Panc1 (cell line): ENCODE data around the gene RASD2. TPM values are rescaled to one million over a fixed set of nuclear protein-coding genes. Genes with fewer than 3 reads are reported as not detected.

Experiments
- ATAC-seq: fragments of 200-7000 bp; cut with Tn5 transposase; 2 replicates; pipeline ENCODE4 v1.9.1; 2020; ENCODE audit warnings: mild to moderate bottlenecking, moderate library complexity
- BruUV-seq: library from RNA; stranded (reverse); fragments of 400-500 nt; replicated peaks from 2 replicates; lab custom pipeline; 2021; lab: Mats Ljungman, UMichigan
- CTCF ChIA-PET: fragments of 300-600 bp; sonication (Branson Sonifier 250); formaldehyde crosslinking; loops from one replicate; lab custom pipeline; 2022; ENCODE audit warnings: antibody characterized with exemption; lab: Charles Lee
- POLR2A ChIA-PET: fragments of 300-600 bp; sonication (Branson Sonifier 250); formaldehyde crosslinking; loops from one replicate; lab custom pipeline; 2022; ENCODE audit warnings: antibody characterized with exemption; lab: Charles Lee
- DNase-seq: peaks from one replicate; pipeline ENCODE4 v3.0.0-alpha.2; 2010; ENCODE audit warnings: low read depth, low spot score
- H3K27ac ChIP-seq: 2 replicates; pipeline ENCODE4 v1.5.1; 2011; ENCODE audit warnings: mild to moderate bottlenecking, low read length, inconsistent platforms
- H3K27me3 ChIP-seq: fragments of 200-500 bp; sonication (Bioruptor generic); 2 replicates; pipeline ENCODE4 v1.6.0; 2014; ENCODE audit warnings: low read length, inconsistent platforms; ENCODE audit not compliant: control insufficient read depth, insufficient read depth
- H3K36me3 ChIP-seq: fragments of 200-500 bp; sonication (Bioruptor generic); 2 replicates; pipeline ENCODE4 v1.5.1; 2014; ENCODE audit warnings: inconsistent platforms, mild to moderate bottlenecking, low read length, moderate library complexity; ENCODE audit not compliant: control insufficient read depth, insufficient read depth
- H3K4me1 ChIP-seq: 2 replicates; pipeline ENCODE4 v1.5.1; 2011; ENCODE audit warnings: inconsistent platforms, mild to moderate bottlenecking, low read length, moderate library complexity; ENCODE audit not compliant: control insufficient read depth, insufficient read depth
- H3K4me3 ChIP-seq, 2 experiments: 2 replicates each; pipeline ENCODE4 v1.5.1; 2011 to 2012; ENCODE audit warnings: low read depth in 2 of 2, low read length in 2 of 2, mild to moderate bottlenecking in 2 of 2, inconsistent platforms in 1 of 2, moderate library complexity in 1 of 2
- H3K9me3 ChIP-seq: fragments of 200-500 bp; sonication (Bioruptor generic); 2 replicates; pipeline ENCODE4 v1.5.1; 2014; ENCODE audit warnings: low read depth, mild to moderate bottlenecking, inconsistent platforms, low read length, moderate library complexity; ENCODE audit not compliant: control insufficient read depth, insufficient read depth
- POLR2AphosphoS5 ChIP-seq: IDR thresholded peaks from 2 replicates; pipeline ENCODE4 v1.6.1; 2012; ENCODE audit warnings: mild to moderate bottlenecking, low read depth, low read length, moderate library complexity
- SIN3A ChIP-seq: IDR thresholded peaks from 2 replicates; pipeline ENCODE4 v1.6.1; 2012; ENCODE audit warnings: low read depth, mild to moderate bottlenecking, low read length, moderate library complexity, borderline replicate concordance; ENCODE audit not compliant: insufficient read depth
- TCF7L2 ChIP-seq: IDR thresholded peaks from 2 replicates; pipeline ENCODE4 v1.6.1; 2011; ENCODE audit warnings: mild to moderate bottlenecking, low read depth, low read length, inconsistent platforms
- in situ Hi-C: cut with HindIII; loops from 2 replicates; pipeline ENCODE4 v1.10.0; 2016; ENCODE audit warnings: low sequenced_read_pairs, low pct_unique_long_range_greater_than_20kb
- intact Hi-C: fragments of 100-400 bp; cut with micrococcal nuclease; formaldehyde crosslinking; loops from one replicate; pipeline ENCODE4 v1.10.0; 2022; ENCODE audit not compliant: unreplicated experiment
- total RNA-seq: library from RNA; stranded (reverse); gene quantifications from one replicate; pipeline ENCODE4 v1.2.1, GENCODE V29; 2021; ENCODE audit not compliant: unreplicated experiment
- TF ChIP-seq, protein P1 (sequence below), 2 experiments: IDR thresholded peaks; 2 replicates each; pipeline ENCODE4 v1.6.1; 2011 to 2012; ENCODE audit warnings: low read depth in 2 of 2, control low read depth in 1 of 2, low read length in 1 of 2, mild to moderate bottlenecking in 1 of 2, moderate library complexity in 1 of 2; ENCODE audit not compliant: insufficient read depth in 1 of 2
- TF ChIP-seq, protein P2 (sequence below): fragments of 450-650 bp; IDR thresholded peaks from 2 replicates; pipeline ENCODE4 v1.5.1; 2017; ENCODE audit warnings: mild to moderate bottlenecking

Gene RASD2
- total RNA-seq, 1 experiment from 2014 or later: 26.7 TPM

DNA sequence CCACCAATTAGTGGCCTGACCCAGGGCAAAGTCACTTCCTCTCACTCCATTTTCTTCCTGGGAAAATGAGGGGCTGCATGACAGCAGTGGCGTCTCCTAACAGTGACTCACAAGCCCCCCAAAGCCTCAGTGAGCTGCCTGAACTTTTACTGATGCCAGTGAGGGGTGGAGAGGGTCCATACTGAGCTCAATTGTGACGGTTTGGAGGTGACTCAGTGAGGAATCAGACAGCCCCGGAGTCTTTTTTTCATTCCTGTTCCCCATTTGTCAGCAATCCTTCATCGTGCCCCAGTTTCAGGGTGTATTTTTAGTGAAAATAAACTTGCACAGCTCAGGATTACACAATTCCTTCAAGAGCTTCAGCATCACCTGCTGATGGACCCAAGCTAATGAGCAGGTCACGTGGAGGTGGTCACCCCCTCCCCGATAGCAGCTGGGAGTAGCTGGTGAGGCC lies 30.1 kb upstream of the RASD2 start:
- H3K4me3 ChIP-seq: no peak overlapping the region
- ATAC-seq: no peak
- no peaks in the 10 kb centered on the region for H3K27me3 ChIP-seq
- no peaks in the 10 kb centered on the region for H3K9me3 ChIP-seq
- DNase-seq: no peak
- H3K36me3 ChIP-seq: no peaks in the 10 kb centered on the region
- no peak overlapping the region for H3K27ac ChIP-seq
- intact Hi-C loops: no loop called here
- ChIA-PET POLR2A (no interaction called here), CTCF (no interaction called here)
- H3K4me1 ChIP-seq: no peaks in the 10 kb centered on the region; the same call in 1 of the 2 replicates
- BruUV-seq: no TSS peak
- in situ Hi-C loops: no loop called here
- TF ChIP-seq, protein P1, sequence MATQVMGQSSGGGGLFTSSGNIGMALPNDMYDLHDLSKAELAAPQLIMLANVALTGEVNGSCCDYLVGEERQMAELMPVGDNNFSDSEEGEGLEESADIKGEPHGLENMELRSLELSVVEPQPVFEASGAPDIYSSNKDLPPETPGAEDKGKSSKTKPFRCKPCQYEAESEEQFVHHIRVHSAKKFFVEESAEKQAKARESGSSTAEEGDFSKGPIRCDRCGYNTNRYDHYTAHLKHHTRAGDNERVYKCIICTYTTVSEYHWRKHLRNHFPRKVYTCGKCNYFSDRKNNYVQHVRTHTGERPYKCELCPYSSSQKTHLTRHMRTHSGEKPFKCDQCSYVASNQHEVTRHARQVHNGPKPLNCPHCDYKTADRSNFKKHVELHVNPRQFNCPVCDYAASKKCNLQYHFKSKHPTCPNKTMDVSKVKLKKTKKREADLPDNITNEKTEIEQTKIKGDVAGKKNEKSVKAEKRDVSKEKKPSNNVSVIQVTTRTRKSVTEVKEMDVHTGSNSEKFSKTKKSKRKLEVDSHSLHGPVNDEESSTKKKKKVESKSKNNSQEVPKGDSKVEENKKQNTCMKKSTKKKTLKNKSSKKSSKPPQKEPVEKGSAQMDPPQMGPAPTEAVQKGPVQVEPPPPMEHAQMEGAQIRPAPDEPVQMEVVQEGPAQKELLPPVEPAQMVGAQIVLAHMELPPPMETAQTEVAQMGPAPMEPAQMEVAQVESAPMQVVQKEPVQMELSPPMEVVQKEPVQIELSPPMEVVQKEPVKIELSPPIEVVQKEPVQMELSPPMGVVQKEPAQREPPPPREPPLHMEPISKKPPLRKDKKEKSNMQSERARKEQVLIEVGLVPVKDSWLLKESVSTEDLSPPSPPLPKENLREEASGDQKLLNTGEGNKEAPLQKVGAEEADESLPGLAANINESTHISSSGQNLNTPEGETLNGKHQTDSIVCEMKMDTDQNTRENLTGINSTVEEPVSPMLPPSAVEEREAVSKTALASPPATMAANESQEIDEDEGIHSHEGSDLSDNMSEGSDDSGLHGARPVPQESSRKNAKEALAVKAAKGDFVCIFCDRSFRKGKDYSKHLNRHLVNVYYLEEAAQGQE (IDR thresholded peaks at IDR 0.05; ENCODE audit: insufficient read depth in 1 of 2, low read depth in 2 of 2, low read length in 1 of 2): no peak
- TF ChIP-seq SIN3A: no peak
- TF ChIP-seq, protein P2, sequence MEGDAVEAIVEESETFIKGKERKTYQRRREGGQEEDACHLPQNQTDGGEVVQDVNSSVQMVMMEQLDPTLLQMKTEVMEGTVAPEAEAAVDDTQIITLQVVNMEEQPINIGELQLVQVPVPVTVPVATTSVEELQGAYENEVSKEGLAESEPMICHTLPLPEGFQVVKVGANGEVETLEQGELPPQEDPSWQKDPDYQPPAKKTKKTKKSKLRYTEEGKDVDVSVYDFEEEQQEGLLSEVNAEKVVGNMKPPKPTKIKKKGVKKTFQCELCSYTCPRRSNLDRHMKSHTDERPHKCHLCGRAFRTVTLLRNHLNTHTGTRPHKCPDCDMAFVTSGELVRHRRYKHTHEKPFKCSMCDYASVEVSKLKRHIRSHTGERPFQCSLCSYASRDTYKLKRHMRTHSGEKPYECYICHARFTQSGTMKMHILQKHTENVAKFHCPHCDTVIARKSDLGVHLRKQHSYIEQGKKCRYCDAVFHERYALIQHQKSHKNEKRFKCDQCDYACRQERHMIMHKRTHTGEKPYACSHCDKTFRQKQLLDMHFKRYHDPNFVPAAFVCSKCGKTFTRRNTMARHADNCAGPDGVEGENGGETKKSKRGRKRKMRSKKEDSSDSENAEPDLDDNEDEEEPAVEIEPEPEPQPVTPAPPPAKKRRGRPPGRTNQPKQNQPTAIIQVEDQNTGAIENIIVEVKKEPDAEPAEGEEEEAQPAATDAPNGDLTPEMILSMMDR: no peak
- no peak for TF ChIP-seq POLR2AphosphoS5
- no peak for TF ChIP-seq TCF7L2

DNA sequence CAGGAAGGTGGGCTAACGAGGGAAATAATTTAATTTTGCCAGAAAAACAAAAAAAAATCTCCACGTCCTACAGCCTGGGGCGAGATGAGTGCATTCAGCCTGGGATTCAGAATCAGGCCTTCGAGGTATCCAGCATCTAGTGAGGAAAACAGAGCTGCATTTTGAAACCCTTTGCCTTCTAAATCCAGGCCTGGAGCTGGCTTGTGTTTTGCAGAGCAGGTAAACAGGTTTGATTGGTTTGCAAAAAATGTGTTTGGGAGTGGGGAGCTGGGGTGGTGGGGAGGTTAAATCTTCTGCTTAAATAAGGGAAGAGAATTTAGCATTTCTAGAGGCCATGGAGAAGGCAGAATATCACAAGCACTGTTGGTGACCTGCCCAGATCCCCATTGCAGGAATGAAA lies 29.7 kb upstream of the RASD2 start:
- CTCF ChIA-PET: interaction anchor here (0.6 kb wide), 1 partner anchor 25 kb away, joined by 3 read pairs; no protein-coding TSS in a partner anchor
- TF ChIP-seq, protein P1 (IDR thresholded peaks at IDR 0.05; ENCODE audit: insufficient read depth in 1 of 2, low read depth in 2 of 2, low read length in 1 of 2): no peak
- TF ChIP-seq POLR2AphosphoS5: no peak
- TF ChIP-seq TCF7L2: no peak
- no peak for TF ChIP-seq SIN3A

More for the DNA sequence above, 29.7 kb upstream of the RASD2 start:
- H3K9me3 ChIP-seq: no peaks in the 10 kb centered on the region
- H3K4me3 ChIP-seq: no peak overlapping the region
- no peaks in the 10 kb centered on the region for H3K36me3 ChIP-seq
- BruUV-seq: no TSS peak
- no peak overlapping the region for H3K27ac ChIP-seq
- in situ Hi-C loops: no loop called here
- H3K27me3 ChIP-seq: no peaks in the 10 kb centered on the region
- DNase-seq (no peak), ATAC-seq (no peak)
- no peaks in the 10 kb centered on the region; the same call in 1 of the 2 replicates for H3K4me1 ChIP-seq
- POLR2A ChIA-PET: no interaction called here
- intact Hi-C loops: no loop called here
